Transverse colon (tissue), 4 donors: ENCODE measurements around the gene LAMB4. TPM values are rescaled to one million over a fixed set of nuclear protein-coding genes. Genes with fewer than 3 reads are reported as not detected.

Experiments
- DNase-seq: peaks from one replicate; pipeline ENCODE4 v3.0.0-alpha.2; 2019
- H3K27ac ChIP-seq, 4 donors: fragments of 200-600 bp; sonication (generic); 2 replicates each; pipeline ENCODE4 v1.5.1; 2016 to 2018; ENCODE audit warnings: inconsistent platforms in 4 of 4
- H3K27me3 ChIP-seq: fragments of 200-600 bp; sonication (generic); 2 replicates; pipeline ENCODE4 v1.5.1; 2017; ENCODE audit warnings: inconsistent platforms
- H3K36me3 ChIP-seq, 4 donors: fragments of 200-600 bp; sonication (generic); 2 replicates each; pipeline ENCODE4 v1.5.1; 2017 to 2019; ENCODE audit warnings: inconsistent platforms in 4 of 4
- H3K4me1 ChIP-seq, 4 donors: fragments of 200-600 bp; sonication (generic); 2 replicates each; pipeline ENCODE4 v1.5.1; 2017 to 2020; ENCODE audit warnings: inconsistent platforms in 4 of 4
- H3K4me3 ChIP-seq, 4 donors: fragments of 200-600 bp; sonication (generic); 1 replicate in 1 of 4; 2 replicates in 3 of 4; pipeline versions ENCODE4 v1.5.1 to v1.6.1; 2017 to 2019; ENCODE audit warnings: inconsistent platforms in 4 of 4
- H3K9me3 ChIP-seq, 2 donors: fragments of 200-600 bp; sonication (generic); 2 replicates each; pipeline ENCODE4 v1.5.1; 2017 to 2019; ENCODE audit warnings: inconsistent platforms in 2 of 2
- CTCF ChIP-seq, 5 experiments: fragments of 200-600 bp in 3 of 5; fragments of 450-650 bp in 2 of 5; sonication (generic) in 3 of 5; IDR thresholded peaks; 1 replicate in 2 of 5; 2 replicates in 3 of 5; pipeline ENCODE4 v1.5.1; 2016 to 2017; ENCODE audit warnings: antibody characterized with exemption in 5 of 5, inconsistent platforms in 3 of 5, mild to moderate bottlenecking in 2 of 5, moderate library complexity in 1 of 5
- EP300 ChIP-seq: sonication (generic); formaldehyde crosslinking; IDR thresholded peaks from one replicate; pipeline ENCODE4 v1.6.1; 2017; ENCODE audit warnings: antibody characterized with exemption, low read depth
- POLR2A ChIP-seq: fragments of 450-650 bp; IDR thresholded peaks from one replicate; pipeline ENCODE4 v1.6.1; 2016; ENCODE audit warnings: antibody characterized with exemption, mild to moderate bottlenecking, moderate library complexity
- POLR2AphosphoS5 ChIP-seq, 3 donors: sonication (generic); formaldehyde crosslinking; IDR thresholded peaks; one replicate each; pipeline ENCODE4 v1.6.1; 2016; ENCODE audit warnings: antibody characterized with exemption in 3 of 3
- whole genome bisulfite sequencing, 2 donors: methylation state at CpG; one replicate each; pipeline ENCODE4 v1.1.5; 2018; ENCODE audit warnings: low coverage in 1 of 2; 5-methylcytosine and 5-hydroxymethylcytosine counted together
- in situ Hi-C, 4 donors: fragments of 200-750 bp; cut with MboI; loops; one replicate each; pipeline versions ENCODE4 v1.15.0 to v1.15.1; 2017; ENCODE audit warnings: low sequenced_read_pairs in 3 of 4, low pct_ligation_motif_present in 1 of 4, low pct_unique_long_range_greater_than_20kb in 1 of 4
- intact Hi-C: fragments of 100-400 bp; cut with DNase I; formaldehyde crosslinking; loops from one replicate; pipeline ENCODE4 v1.15.1; 2023; ENCODE audit warnings: low total_unique reads
- total RNA-seq, 4 donors: library from RNA; depleted of rRNA; stranded (reverse); fragments of >200 nt; gene quantifications; one replicate each; pipeline ENCODE4 v1.1.0, GENCODE V29; 2016

LAMB4 gene
- total RNA-seq, 4 donors from 2014 or later, result not detected

DNA sequence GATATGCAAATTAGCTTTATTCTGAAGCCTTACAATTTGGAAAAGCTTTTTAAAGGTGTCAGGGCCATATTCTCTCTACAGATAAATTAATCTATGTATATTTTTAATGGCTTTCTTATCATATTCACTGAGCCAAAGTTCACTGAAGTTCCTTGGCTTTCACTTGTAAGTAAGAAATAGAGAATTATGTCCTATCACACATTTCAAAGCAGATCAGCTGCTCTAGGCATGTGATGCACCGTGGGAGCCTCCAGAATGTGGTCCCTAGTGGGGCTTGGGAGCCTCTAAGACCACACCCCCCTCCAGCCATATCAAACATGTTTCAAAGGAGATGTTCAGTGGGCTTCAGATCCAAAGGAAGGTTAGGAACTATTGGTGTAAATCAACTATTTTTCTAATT is 51.5 kb downstream of the LAMB4 start:
- intact Hi-C loops (no loop called here), in situ Hi-C loops (no loop called here)
- Histone ChIP-seq H3K27me3 (no peaks in the 10 kb centered on the region), H3K4me3 (no peak overlapping the region), H3K36me3 (no peaks in the 10 kb centered on the region), H3K4me1 (peaks cover 0 to 19% (median 8%) of the 10 kb centered on the region in 4 donors), H3K27ac (peak overlapping the region in 3 of 4 donors; percentile 56 to 66 (median 60)), H3K9me3 (no peaks in the 10 kb centered on the region)
- no peak for DNase-seq
- TF ChIP-seq POLR2A, result no peak
- TF ChIP-seq EP300, result no peak
- TF ChIP-seq POLR2AphosphoS5 (IDR thresholded peaks at IDR 0.05), result no peak
- TF ChIP-seq CTCF (IDR thresholded peaks at IDR 0.05), result no peak
- WGBS, 2 donors, result 29 to 33% methylated on average over 1 of the region's 1 CpG

DNA sequence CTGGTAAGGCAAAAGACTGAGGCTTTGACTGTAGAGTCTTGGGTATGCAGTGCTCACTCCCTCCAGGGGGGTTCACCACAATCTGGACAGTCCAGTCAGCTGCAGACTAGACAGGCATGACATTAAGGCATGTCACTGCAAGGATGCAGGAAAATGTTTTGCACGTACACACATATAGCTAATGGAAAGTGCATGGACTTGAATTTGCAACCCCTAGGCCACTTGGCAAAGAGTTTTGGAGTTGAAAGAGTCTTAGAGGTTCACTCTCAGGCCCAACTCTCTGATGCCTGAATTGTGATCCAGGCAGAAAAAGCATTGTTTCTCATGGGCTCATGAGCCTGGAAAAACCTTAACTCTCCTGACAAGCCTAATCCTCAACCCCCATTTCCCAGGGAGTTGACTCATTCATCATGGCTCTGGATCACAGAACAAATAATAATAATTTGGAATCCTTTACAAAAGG is 51.9 kb downstream of the LAMB4 start:
- intact Hi-C loops, result no loop called here

GRCh38 chr7:108077709-108078108 is 52.5 kb downstream of the LAMB4 start:
- intact Hi-C loops, result no loop called here
- no peak for DNase-seq
- no peak overlapping the region for H3K4me3 ChIP-seq
- in situ Hi-C loops, result no loop called here
- H3K36me3 ChIP-seq, result no peaks in the 10 kb centered on the region
- TF ChIP-seq POLR2AphosphoS5 (IDR thresholded peaks at IDR 0.05) (no peak), POLR2A (no peak), CTCF (IDR thresholded peaks at IDR 0.05) (no peak), EP300 (no peak)
- H3K27ac ChIP-seq, result peak overlapping the region in 1 of 4 donors; percentile 17
- WGBS, 2 donors, result 61 to 65% methylated on average over 3 of the region's 3 CpGs
- no peaks in the 10 kb centered on the region for H3K9me3 ChIP-seq
- peaks cover 0 to 19% (median 8%) of the 10 kb centered on the region in 4 donors for H3K4me1 ChIP-seq
- H3K27me3 ChIP-seq, result no peaks in the 10 kb centered on the region

More for the DNA sequence above, 51.9 kb downstream of the LAMB4 start:
- Histone ChIP-seq H3K27ac (peak overlapping the region in 1 of 4 donors; percentile 17), H3K4me3 (no peak overlapping the region), H3K36me3 (no peaks in the 10 kb centered on the region), H3K4me1 (peaks cover 0 to 19% (median 8%) of the 10 kb centered on the region in 4 donors), H3K27me3 (no peaks in the 10 kb centered on the region), H3K9me3 (no peaks in the 10 kb centered on the region)
- DNase-seq, result no peak
- in situ Hi-C loops, result no loop called here
- 81% methylated on average over 1 of the region's 1 CpG; no CpG with 5 or more reads in 1 of the 2 donors for whole genome bisulfite sequencing, 2 donors
- no peak for TF ChIP-seq POLR2AphosphoS5 (IDR thresholded peaks at IDR 0.05)
- TF ChIP-seq EP300, result no peak
- no peak for TF ChIP-seq POLR2A
- no peak for TF ChIP-seq CTCF (IDR thresholded peaks at IDR 0.05)

- in situ Hi-C loops, result no loop called here
- intact Hi-C loops, result no loop called here
- Histone ChIP-seq H3K27me3 (no peaks in the 10 kb centered on the region), H3K4me1 (peaks cover 0 to 19% (median 8%) of the 10 kb centered on the region in 4 donors), H3K27ac (no peak overlapping the region), H3K36me3 (no peaks in the 10 kb centered on the region), H3K9me3 (no peaks in the 10 kb centered on the region), H3K4me3 (no peak overlapping the region)
- no peak for DNase-seq
- TF ChIP-seq EP300, result no peak
- TF ChIP-seq CTCF (IDR thresholded peaks at IDR 0.05), result no peak
- TF ChIP-seq POLR2A, result no peak
- no peak for TF ChIP-seq POLR2AphosphoS5 (IDR thresholded peaks at IDR 0.05)
Observed at GRCh38 chr7:108076156-108076555, 54.0 kb downstream of the LAMB4 start.
